HG02981 (cell line): ENCODE results near the gene MPV17L2.

Experiments used
- ATAC-seq: cut with Tn5 transposase; IDR thresholded peaks from one replicate; pipeline ENCODE4 v1.9.1; 2021; ENCODE audit warnings: mild to moderate bottlenecking, moderate library complexity; ENCODE audit not compliant: unreplicated experiment

The MPV17L2 gene

DNA sequence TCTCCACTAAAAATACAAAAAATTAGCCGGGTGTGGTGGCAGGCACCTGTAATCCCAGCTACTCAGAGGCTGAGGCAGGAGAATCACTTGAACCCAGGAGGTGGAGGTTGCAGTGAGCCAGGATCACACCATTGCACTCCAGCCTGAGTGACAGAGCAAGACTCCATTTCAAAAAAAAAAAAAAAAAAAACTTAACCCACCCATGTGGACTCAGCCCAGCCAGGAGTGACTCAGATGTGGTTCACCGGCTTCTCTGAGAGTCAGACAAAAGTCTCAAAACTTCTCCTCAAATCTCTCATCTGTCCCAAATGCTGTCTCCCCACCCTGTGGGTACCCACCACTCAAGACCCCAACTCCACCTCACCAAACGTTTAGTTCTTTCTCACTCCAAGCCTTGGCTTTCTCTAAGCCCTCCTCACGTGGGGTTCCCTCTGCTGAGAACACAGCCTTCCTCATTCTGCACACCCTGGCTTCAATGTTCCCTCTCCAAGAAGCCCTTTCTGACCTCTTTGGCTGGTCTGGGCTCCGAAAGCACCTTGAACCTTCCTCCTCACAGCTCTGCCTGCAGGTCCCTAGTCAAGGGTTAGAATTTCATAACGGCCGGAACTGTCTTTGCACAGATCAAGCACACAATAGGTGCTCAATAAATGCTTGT is 21.9 kb downstream of the MPV17L2 start:
- ATAC-seq, result no peak

GRCh38 chr19:18216789-18217188 is 23.8 kb downstream of the MPV17L2 start:
- no peak for ATAC-seq

DNA sequence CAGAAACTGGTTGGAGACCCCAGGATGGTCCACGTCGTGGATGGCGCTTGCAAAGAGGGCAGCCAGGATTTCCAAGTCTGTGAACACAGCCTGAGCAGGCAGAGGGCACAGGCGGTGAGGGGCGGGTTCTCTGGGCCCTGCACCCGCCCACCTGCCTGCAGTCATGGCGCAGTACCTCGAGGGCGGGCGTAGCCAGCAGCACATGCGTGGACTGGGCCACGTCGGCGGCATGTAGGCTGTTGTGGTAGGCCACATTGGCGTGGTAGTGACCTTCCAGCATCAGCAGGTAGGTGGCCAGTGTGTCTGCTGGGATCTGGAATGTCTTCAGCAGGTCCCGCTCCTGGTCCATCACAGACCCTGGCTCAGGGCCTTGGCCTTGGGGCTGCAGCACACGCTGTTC is 25.1 kb downstream of the MPV17L2 start:
- no peak for ATAC-seq

- ATAC-seq, result no peak
Measured at GRCh38 chr19:18218600-18218999, 25.6 kb downstream of the MPV17L2 start.

- ATAC-seq, result no peak
Measured at GRCh38 chr19:18219911-18220631, 27.1 kb downstream of the MPV17L2 start.

DNA sequence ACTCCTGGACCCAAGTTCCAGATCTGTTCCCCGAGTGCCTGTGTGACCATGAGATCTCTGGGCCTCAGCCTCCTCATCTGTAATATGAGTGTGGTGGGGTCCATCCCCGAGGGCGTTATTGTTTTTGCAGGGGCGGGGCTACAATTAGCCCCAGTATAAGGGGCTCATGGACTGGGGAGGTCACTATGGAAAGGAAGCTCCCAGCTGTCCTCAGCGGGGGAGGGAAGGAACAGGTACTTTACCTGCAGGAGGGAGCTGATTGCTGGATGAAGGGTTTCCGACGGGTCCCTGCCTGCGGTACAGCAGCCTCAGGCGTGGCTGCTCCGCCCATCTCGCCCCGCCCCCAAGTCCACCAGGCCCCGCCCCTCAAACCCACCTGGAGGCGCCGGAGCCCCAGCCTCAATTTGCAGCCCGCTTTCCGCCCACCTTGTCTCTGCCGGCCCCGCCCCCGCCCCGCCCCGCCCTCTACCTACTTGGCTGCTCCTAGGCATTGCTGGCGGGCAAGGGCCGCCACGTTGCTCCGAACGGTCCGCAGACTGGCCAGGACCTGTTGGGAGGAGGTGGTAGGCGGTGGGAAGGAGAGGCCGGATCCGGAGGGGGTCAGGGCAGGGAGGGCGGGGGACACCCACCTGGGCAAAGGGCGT is 27.7 kb downstream of the MPV17L2 start:
- ATAC-seq, result no peak

DNA sequence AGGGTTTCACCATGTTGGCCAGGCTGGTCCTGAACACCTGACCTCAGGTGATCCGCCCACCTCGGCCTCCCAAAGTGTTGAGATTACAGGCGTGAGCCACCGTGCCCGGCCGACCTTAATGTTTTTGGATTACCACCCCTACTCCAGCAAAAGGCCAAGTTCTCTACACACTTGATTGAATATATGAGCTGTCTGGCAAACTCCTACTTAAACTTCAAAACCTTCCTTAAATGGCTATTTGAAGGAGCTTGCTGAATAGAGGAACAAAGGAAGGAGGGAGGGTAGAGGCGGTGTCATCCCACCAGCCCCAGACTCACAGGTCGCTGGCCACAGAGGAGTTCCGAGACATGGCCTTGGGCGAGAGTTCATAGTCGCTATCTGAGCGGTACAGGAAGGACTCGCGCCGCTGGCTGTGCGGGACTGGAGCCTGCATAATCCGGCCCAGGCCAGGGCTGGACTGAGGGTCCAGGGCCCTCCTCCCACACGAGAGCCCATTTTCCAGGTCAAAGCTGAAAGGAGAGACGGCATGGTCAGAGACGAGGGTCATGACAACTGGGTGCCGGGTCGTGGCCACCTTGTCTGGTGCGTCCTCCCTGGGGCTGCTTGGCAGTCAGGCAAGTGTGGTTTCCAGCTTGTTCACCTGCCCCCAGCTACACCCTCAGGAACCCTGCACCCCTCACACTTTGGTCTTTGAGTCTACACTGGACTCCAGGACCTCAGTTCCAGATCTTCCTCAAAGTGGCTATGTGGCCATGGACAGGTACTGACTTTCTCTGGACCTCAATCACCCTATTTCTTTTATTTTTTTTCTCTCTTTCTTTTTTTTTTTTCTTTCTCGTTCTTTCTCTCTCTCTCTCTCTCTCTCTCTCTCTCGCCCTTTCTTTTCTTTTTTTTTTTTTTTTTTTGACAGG is 29.1 kb downstream of the MPV17L2 start:
- ATAC-seq, result no peak

DNA sequence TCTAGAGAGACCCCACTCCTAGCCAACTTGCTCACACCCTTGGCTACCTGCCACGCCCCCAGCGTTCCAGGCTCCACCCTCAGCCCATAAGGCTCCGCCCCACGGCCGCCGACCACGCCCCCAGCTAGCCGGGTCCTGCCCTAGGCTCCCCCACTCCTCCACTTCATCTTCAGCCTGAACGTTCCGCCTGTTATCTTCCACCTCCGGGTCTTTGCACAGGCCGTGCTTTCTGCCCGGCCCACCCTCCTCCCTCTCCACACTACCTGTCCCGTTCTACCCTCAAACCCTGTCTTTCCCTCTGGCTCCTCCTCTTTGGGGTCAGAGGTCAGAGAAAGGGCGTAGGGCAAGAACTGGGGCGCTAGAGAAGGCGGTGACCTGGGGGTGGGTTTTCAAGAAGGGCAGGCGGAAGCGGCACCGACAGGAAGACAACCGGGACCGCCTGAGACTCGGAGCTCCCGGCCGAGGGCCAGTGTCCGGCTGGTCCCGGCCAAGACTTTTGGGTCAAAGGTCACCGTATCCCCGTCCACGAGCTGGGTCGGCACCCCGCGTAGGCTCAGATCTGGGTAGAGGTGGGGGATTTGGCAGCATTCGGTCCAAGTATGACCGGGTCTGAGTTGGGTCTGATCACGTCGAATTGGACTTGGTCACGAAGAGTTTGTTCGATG is 31.0 kb downstream of the MPV17L2 start:
- no peak for ATAC-seq

GRCh38 chr19:18224525-18225354 is 31.7 kb downstream of the MPV17L2 start:
- peak; percentile 87 for ATAC-seq

GRCh38 chr19:18225355-18225701 is 32.3 kb downstream of the MPV17L2 start:
- ATAC-seq, result no peak

DNA sequence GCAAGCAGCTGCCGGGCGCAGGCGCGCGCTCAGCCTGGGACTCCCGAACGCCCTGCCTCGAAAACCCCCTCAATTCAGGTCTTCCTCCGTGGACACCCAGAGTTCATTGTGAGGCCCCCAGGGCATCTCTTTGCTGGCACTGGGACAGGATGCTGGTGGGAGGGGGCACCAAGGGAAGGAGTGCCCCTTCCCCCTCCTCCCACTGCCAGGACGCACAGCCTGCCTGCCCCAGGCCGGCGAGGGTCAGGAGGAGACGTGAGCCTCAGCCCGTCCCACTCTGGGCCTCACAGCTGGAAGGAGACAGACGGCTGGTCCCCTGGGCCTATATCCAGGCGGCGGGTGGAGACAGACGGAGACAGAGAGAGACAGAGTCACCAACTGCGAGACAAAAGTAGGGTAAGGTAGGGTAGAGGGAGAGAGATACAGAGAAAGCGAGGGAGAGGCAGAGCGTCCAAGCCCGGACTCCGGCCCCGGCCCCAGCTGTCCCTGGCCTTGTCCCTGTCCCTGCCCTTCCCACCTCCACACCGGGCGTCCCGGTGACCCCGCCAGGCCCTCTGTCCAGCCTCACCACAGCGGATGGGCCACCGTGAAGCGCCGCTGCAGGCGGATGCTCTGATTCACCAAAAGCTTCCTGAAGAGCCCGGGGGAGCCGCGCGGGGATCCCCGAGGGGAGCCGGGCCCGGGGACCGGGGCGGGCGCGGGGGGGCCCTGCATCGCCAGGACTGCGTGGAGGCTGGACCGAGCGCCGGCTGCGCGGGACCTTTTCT is 32.9 kb downstream of the MPV17L2 start, which contains the start of gene PDE4C:
TSS of gene PDE4C (minus strand) at position 737 of the 767 bp plus-strand sequence. CDS start at position 714, 23 bp downstream.
- no peak for ATAC-seq

DNA sequence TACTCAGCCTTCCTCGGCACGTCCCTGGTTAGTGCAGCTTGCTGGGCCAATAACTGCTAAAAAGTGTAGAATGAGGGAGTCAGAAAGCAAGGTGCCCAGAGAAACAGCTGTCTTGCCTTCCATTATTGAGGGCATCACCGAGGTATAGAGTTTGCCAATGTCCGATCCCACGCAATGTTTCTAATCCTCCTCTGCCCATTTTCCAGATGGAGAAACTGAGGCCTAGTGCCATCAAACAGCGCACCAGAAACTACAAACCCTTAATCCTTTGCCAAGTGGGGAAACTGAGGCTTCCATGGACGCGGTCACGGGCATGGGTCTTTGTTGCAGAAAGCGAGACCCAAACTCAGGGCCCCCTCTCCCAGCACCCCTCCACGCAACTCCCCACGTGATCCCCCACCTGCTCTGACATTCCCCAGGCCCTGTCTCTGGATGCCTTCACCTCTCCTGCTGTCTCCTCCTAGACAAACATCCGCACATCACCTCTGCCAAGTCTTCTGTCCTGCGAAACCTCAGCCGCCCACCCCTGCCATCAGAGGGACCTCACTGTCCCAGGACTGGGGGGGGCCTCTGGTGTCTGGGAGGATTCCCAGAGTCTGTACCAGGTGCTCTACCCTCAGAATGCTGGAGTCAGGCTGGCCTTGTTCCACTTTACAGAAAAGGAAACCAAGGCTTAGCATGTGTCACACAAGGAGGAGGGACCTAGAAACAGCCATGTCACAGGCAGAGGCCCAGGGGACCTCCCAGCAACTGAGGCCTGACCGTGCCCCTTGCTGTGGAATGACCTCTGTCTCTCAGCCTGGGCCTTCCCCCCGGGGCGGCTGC is 34.1 kb downstream of the MPV17L2 start:
- ATAC-seq, result no peak

DNA sequence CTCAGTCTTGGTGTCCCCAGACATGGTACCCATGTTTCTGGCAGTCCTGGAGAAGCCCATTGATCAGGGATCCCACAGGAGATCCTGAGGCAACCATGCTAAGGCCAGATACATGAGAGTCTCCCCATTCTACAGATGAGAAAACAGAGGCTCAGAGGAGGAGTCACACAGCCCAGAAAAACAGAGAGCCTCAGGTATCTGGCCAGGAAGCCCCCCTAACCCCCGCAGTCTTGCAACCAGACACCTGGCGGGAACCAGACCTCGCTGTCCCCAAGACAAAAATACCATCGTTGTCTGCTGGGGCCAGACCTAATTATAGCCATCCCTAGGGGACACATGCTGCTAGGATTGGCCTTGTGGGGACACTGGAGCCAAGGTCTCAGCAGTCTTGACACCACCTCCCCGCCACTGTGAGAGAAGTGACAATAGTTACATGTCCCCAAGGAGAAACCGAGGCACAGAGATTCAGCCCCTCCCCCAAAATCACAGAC is 34.8 kb downstream of the MPV17L2 start:
- ATAC-seq, result no peak

DNA sequence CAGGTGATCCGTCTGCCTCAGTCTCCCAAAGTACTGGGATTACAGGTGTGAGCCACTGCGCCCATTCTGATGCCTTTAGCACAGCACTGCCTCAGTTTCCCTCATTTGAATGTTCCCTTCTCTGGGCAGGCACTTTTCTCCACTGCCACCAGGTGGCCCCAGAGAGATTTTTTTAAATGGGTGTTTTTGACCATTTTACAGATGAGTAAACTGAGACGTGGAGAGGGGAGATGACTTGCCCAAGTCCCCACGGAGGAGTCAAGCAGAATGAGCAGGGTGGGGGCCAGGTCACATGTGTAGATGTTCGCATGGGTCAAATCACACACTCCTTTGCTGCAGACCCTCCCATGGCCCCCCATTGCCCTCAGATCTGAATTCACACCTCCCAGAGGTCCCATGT is 36.5 kb downstream of the MPV17L2 start:
- ATAC-seq, result no peak

- ATAC-seq, result no peak
Measured at GRCh38 chr19:18229915-18230314, 36.9 kb downstream of the MPV17L2 start.

- no peak for ATAC-seq
Measured at GRCh38 chr19:18230941-18231734, 38.1 kb downstream of the MPV17L2 start.

- no peak for ATAC-seq
Measured at GRCh38 chr19:18231775-18232174, 38.8 kb downstream of the MPV17L2 start.
